ENCODE data around the gene CPT2.

GRCh38 chr1:53166366-53166765, 30.3 kb upstream of the CPT2 start:
- TF ChIP-seq POLR2A (IDR thresholded peaks at IDR 0.05; ENCODE audit: low read length) (no peak), GATA1 (IDR thresholded peaks at IDR 0.05; ENCODE audit: low read depth, low read length) (no peak)

Data from erythroblast (primary cell).